HUDEP-2 (cell line): ENCODE results near the gene STRA6.

Experiments
- DNase-seq, 76 experiments: peaks; one replicate each; lab custom pipeline; 2025; ENCODE audit not compliant: unreplicated experiment in 76 of 76; lab: John Stamatoyannopoulos, UW

STRA6 gene

DNA sequence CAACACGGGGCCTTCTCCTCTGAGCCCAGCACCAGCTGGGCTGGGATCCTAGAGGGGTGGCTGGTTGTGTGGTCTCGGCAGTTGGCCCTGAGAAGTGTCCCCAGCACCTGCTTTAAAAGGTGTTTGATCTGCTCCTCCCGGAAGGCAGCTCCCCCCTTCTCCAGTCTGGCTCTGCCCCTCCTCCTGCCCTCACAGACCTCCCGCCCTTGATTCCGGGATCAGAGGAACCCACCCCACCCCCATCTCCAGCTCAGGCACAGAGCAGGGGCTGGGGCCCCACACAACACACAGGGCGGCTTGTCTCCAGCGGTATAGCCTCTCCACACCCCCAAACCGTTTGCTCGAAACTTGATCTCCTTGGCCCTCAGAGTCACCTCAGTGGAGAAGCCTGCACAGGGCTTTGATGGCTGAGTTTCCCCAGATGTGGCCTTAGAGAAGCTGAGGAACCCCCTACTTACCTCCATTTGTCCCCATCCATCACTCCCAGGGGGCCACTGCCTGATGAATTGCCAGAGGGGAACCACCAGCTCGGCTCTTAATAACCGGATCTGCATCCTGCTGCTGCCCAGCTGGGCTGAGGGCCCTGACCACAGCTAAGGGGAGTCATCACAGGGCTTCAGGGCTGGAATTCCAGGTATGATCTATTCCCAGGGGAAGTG lies 6.4 kb upstream of the STRA6 start:
- no peak for DNase-seq

DNA sequence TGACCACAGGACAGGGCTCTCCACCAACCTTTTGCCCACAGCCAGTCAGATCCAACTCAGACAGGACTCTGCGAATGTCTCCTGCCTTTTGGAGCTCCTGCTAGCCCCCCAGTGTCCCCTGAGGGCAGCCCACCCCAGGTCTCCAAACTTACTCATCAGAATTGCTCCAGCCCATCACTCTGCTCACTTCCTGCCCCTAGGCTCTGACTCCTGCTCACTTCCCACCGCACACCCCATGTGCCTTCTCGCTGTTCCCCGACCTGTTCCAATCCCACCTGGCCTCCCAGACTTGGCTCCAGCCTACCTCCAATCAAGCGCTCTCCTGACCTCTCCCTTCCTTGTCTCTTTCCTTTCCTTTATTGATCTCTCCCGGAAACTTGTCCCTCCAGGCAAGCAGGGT lies 5.9 kb upstream of the STRA6 start:
- no peak for DNase-seq

DNA sequence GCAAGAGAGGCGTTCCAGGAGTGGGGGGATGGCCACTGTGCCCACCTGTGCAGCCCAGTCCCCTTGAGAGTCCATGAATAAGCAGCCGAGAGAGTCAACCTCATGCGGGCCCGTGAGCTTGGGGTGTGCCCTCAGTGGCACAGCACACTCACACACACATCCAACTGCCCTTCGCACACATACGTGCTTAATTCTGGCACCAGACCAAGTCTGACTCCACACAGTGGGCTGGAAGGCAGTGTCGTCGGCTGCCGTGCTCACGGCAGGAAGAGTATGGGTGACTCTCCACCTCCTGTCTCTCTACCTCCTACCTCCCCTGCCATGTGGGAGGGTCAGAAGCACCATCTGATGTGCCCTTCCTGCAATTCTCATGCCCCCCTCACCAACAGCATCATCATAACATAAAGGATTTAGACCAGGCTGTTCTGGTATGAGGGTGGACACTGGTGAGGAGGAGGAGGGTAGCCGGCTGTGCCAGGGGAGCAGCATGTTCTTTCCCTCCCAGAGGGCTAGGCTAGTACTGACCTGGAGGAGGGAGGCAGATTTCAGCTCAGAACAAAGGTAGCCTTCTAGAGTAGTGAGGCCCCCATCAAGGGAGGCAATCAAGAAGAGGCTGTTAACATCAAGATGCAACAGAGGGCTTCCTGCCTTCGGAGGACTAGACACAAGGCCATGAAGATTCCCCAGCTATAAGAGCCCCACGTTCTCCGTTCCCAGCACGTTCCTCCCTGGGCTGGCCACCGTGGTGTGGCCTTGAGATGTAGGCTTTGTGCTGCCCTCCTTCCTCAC lies 5.3 kb upstream of the STRA6 start:
- no peak for DNase-seq

DNA sequence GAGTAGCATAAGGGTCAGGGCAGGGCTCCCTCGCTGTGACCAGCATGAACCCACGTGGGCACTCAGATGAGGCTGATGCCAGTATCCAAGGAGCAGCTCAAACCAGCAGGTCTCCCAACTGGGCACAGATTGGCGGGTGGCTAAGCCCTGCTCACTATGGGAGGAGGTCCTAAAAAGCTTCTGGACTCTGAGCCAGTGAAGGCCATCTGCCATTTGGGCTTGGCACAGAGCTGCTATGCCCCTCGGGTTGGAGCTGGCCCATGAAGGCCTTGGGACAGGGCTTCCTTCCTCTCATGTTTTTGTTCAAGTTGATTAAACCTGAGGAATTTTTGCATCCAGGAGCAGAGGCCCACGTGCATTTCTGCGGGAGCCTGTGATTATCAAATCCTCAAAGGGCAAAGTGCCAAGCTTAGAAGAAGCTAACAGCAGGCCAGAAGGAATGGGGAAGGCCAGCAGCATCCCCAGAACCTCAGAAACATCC lies 4.3 kb upstream of the STRA6 start:
- no peak for DNase-seq

DNA sequence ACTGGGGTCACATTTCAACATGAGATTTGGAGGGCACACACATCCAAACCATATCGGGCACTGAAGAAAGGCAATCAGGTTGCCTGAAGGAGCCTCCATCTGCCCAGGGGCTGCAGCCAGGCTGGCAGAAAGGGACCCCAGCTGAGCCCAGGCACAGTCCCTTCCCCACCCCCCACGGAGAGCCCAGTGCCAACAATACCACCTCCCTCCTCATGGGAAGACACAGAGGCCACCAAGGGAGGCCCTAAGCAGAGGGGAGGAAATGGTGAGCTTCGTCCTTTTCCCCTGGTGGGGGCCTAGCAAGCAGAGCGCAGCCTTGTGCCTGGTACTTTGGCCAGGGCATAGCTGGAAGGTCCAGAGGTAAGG lies 3.0 kb upstream of the STRA6 start:
- DNase-seq = no peak

DNA sequence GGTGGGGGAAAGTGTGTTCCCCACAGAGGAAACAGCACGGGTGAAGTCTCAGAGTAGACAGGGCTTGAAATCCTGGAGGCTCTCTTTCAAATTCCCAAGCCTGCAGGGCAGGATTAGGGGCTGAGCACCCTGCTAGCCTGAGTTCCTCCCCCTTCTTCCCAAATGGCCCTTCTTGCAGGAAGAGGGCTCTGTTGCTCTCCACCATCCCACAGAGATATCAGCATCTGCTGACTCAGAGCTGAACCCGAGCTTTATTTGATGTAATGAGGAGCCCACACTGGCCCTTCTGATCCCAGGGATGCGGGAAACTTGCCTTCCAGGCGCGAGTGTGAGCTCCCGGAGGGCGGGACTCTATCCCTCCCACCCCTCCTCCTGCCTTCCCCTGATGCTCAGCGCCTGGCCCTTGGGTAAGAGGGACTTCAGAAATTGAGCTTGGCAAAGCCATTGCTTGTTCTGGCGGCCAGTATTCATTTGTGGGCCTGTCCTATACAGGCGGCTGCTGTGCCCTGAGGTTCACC lies 1.4 kb upstream of the STRA6 start:
- no peak for DNase-seq

DNA sequence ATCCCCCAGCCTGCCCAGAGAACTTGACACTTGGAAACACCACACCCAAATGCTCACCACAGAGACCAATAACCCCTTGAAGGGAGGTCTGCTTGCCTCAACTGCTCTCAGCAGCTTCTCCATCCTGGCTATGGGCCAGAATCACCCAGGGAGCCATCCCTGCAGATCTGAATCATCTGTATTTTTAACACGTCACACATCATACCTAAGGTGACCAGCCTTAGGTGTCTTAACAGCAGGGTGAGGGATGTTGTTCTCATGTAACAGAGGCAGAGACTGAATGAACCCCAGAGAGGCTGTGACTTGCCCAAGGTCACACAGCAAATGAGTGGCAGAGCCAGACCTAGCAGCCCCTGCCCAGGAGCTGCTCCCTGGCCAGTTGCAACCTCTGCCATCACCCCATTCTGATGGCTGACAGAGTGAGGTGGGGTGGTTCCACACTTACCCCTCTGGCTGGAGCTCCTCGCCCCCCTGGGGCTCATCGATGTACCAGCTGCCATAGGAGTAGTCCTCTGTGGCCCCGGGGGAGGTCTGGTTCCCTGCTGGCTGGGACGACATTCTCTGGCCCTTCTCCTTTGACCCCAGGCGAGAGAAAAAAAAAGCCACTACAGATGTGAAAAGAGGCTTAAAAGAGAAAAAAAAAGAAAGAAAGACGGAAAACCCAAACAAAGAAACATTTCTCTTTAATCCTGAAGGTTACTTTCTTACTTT lies 722 bp downstream of the STRA6 start:
- DNase-seq = no peak

DNA sequence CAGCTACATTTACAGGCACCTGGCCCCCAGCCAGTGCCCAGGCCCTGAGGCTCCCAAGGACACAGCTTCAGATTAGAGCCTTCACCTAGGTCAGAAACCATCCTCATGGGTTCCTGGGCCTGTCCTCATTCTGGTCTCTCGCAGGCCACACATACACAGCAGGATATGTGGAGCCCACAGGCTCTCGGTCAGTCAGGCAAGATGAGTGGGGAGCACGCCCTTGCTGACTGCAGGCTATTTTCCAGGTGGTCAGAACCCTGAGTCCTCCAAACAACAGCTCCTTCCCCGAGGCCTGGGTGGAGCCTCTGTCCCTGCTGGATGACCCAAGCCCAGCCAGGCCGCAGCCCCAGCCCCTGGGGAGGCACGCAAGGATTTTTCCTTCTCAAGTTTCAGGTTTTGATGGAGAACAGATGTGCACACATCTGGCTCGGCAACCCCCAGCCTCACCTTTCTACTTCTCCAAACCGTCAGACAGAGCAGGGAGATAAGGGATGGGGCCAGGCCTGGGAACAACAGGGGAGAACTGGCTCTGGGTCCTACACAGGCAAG lies 1.6 kb downstream of the STRA6 start:
- DNase-seq = no peak

DNA sequence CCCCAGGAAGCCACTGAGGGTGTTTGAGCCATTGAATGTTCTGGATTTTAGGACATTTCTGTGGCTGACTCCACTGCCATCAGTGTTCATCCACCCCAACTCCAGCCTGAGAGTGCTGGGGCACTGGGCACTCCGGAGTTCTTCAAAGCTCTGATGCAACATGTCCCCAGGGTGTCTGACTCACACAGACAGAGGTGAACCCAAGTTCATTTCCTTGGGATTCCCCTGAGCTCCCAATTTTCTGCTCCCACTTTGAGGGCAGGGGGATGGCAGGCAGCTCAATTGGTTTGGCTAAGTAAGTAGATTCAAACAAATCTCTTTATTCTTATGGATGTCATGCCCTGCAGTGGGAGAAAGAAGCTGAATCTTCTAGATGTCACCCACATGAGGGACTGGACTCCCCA lies 2.2 kb downstream of the STRA6 start:
- DNase-seq = no peak

DNA sequence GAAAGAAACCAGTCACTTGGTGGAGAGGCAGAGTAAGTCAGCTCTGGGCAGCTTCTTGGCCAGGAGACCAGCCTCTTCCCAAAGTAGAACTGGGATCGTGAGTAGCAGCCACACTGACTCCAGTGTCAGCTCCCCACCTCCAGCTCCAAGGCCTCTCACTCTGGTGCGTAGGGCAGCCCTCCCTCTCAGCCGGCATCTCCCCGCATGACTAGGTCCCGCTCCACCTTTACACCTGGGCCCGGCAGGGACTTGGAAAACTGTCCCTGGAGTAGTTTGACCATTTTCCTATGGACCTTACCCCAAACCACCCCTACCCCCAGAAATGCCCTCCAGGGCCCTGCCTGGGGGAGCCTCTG lies 3.3 kb downstream of the STRA6 start:
- DNase-seq = no peak

DNA sequence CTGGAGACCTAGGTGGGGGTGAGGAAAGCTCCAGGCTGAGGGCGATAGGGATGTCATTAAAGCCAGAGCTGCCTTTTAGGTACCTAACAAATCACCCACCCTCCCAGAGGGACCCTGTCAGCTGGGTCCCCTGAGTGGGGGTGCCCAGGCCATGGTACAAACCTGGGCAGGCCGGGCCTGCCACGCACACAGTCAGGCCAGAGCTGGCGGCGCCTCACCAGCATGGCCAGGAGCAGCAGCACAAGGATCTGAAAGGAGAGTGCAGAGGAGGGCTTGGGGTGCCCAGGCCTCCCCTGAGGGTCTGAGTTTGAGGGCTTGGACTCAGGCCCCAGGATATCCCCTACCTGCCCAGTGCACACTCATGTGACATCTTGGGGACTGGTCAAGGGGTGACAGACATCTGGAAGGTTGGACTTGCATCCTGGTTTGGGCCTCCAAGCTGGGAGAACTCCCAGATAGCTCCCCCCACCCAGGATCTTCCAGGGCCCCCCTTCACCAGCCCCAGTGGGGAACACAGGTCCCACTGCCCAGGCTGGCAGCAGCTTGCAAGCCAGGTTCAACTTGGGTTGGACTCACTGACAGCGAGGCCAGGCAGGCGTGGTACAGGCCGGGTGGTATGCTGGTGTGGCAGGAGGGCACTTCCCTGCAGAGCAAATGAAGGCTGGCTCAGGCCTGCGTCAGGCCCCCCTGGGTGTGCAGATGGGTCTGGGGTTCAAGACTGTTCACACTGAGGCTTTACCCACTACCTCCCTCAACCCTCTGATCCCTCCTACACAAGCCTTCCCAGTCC lies 5.2 kb downstream of the STRA6 start:
- no peak for DNase-seq

DNA sequence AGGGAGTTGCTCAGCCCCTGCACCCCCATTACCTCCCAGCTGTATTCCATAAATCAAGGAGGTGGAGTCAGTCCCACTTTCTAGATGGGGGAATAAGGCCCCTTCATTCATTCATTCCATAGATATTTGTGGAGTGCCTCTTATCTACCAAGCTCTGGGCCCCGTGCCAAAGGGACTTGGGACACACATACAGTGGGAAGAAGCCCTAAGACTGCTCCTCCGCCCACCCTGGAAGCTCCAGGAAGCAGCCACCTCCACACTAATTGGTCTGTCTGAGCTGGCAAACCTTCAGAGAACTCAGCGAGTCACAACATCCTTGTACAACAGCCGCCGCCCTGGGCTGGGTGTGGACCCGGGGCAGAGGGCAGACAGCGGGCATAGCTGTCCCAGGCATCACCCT lies 6.4 kb downstream of the STRA6 start:
- no peak for DNase-seq

DNA sequence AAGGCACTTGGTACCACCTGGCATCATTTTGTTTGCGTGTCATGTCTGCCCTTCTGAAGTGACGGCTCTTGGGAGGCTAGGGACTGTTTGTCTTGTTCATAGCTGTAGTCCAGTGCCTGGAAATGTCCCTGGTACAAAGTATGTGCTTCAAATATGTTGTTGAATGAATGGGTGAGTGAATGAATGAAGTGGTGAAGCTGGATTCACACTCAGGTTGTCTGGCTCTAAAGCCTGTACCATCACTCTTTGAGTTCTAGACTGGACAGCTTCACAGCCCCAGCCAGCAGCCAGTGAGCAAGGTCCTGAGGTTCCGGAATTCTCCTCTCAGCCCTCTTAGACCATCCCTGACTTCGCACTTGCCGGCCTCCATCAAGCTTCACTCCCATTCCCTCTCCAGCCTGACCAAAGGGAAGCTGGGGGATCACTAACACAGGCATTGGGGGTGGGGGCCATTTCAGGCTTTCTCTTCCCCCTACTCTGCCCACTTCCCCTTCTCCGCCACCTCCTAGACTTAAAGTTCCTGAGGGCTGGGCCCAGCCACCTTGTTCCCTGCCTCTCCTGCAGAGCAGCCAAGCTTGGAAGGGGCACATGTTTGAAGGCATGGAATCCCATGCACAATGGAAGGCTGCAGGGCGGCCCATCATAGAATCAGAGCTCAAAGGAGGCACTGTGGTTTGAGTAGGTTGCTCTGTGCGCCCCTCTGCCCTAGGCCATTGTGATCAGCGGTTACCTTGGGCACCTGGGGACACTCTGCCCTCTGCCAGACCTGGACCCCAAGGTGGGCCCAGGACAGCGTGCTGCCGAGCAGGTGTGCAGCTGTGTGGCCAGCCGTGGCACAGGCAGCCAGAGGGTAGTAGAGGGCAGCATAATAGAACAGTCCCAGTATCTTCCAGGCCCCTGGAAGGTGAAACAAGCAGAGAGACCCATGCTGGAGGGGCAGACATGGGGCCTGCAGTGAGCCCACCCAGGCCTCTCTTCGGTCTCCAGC lies 7.7 kb downstream of the STRA6 start:
- DNase-seq = no peak

DNA sequence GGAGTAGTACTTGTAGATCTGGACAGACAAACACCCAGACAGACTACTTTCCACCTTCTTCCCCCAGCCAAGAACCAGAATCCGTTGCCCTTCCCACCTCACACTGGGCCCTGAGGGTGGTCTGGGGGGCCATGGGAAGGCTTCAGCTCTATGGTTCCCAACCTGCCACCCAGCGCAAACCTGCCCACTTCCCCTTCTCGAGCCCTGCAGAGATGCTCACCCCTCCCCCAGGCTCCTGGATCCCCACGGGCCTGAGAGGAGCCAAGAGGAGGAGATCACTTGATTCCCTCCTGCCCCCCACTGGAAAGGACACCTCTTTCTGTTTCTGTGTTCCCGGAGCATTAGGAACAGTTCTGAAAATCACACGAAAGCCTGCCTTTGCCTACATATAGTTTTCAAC lies 8.7 kb downstream of the STRA6 start:
- no peak for DNase-seq

DNA sequence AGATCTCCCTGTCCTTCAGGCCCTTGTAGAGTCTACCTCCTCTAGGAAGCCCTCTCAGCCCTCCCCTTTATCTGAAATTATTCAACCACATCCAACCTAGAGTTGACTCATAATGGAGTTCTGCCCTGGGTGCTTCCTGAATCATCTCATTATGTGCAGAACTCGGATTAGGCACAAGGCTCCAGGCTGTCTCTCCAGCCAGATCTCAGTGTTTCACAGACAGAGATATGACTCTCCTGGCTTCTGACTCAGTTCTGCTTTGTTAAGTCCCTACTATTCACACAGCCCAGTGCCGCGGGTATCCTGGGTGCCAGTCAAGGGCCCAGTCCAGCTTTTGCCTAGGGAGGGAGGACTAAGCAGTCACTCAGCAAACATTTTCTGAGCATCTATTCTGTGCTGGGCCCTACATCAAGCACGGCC lies 9.3 kb downstream of the STRA6 start:
- DNase-seq = no peak

DNA sequence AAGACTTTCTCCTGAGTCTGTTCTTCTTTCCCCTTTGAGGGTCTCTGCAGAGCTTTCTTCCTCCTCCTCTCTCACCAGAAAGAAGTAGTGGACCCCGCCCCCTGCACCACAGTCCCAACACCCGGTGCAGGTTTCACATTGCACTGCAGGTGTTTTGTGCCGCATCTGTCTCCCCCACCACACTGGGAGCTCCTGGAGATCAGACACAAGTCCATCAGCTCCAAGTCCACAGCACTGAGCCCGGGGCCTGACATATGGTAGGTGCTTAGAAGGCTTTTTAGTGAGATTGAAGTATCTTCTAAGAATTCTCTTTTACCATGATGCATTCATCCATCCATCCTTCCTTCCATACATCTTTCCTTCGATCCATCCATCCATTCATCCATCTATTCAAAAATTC lies 9.8 kb downstream of the STRA6 start:
- DNase-seq = no peak

DNA sequence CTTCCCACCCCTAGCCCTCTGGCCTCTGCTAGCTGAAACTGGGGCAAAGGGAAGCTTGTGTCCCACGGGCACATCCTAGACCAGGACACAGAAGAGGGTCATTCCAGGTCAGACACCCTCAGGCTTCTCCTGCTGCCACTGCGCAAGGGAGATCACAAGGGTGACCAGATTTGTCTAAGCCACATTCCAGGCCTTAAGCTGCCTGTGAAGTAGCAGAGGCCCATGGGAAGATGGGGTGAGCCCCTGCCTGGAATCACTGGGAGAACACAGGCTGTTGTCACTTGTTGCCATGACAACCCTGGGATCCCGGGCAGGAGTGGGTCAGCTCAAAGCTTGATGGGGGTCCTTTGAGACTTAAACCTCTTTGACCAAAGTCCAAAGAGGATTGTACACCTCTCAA lies 10.8 kb downstream of the STRA6 start:
- no peak for DNase-seq

DNA sequence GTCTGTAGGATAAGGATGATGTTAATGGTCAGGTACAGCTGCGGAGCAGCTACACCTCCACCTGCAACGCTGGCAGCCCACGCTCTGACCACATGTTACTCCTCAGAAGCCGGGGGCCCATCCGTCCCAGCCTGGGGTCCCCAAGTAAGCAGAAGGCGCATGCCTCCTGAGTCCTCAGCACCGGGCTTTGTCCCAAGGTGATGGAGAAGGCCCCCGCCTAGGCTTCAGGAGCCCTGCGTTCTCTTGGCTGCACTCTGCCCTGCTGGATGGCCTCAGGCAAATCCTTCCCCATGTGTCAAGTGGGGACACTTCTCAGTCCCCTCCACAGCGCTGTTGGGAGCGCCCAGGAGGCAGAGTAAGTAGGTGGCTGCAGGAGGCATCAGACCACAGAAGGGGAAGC lies 14.4 kb downstream of the STRA6 start:
- no peak for DNase-seq

DNA sequence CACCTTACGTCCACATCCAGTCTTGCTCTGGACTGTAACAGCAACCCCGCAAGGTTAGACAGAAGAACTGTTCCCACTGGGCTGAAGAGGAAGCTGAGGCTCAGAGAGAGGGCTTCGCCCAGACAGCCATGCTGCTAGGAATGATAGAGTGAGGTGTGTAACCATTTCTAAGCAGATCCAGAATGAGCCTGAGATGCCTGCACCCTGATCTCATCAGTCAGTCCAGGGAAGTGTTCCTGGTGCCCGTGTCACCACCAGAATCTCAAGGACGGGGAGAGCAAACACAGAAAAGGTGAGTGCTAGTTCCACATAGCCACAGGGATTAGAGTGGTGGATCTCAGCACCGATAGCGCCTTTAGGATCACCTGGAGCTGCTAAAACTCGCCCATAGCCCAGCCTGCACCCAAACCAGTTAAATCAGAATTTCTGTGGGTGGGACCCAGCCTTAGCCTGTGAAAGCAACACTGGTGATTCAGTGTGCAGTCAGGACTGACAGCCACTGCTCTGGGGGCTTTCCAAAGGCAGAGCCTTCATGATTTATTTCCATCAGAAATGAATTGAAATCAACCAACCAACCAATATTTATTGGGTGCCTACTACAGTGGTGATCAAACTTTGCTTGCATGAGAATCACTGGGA lies 16.8 kb downstream of the STRA6 start:
- DNase-seq = no peak
